Measurements from ENCODE around the gene PCNX3.

The PCNX3 gene

GRCh38 chr11:65613091-65613928 lies 2.3 kb upstream of the PCNX3 start:
- H3K27me3 ChIP-seq (ENCODE audit: low read depth) = no peaks in the 10 kb centered on the region
- no peaks in the 10 kb centered on the region for H3K9me3 ChIP-seq
- in situ Hi-C loops (cut with MboI; ENCODE audit: low sequenced_read_pairs) = no loop called here
- peak overlapping the region; percentile 86 for H3K4me3 ChIP-seq
- DNase-seq (ENCODE audit: low spot score in 2 of 2) = peak in 1 of 2 experiments; percentile 36
- H3K4me1 ChIP-seq = peaks cover 9% of the 10 kb centered on the region
- peaks cover 17% of the 10 kb centered on the region for H3K36me3 ChIP-seq (replicated peaks)

DNA sequence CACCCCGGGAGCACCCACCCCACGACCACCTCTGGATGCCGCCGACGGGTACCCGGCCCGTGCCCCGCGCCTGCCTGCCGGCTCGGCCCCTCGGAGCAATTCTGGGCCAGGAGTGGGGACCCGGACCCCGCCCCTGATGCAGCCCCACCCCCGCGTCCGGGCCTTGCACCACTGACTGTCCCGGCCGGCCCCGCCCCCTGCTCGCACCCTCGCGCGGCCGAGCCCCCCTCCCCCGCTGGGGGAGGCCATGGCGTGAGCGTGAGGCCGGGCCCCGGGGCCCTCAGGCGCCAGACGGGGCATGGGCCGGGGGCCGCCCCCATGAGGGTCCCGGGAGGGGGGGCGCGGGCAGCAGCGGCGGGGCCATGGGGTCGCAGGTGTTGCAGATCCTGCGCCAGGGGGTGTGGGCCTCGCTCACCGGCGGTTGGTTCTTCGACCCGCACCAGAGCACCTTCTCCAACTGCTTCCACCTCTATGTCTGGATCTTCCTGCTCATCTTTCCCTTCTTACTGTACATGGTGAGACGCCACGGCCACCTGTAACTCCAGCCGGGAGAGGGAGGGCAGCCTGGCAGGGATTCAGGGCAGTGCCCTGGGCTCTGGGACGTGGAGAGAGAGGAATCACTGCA lies 486 bp downstream of the PCNX3 start:
- in situ Hi-C loops (cut with MboI; ENCODE audit: low sequenced_read_pairs) = no loop called here
- peak in 1 of 2 experiments; percentile 76 for DNase-seq (ENCODE audit: low spot score in 2 of 2)
- H3K36me3 ChIP-seq (replicated peaks) = peaks cover 41% of the 10 kb centered on the region
- H3K4me3 ChIP-seq = peak overlapping the region; percentile 86
- H3K9me3 ChIP-seq = no peaks in the 10 kb centered on the region
- peaks cover 9% of the 10 kb centered on the region for H3K4me1 ChIP-seq
- no peaks in the 10 kb centered on the region for H3K27me3 ChIP-seq (ENCODE audit: low read depth)

- no peaks in the 10 kb centered on the region for H3K27me3 ChIP-seq (ENCODE audit: low read depth)
- DNase-seq (ENCODE audit: low spot score in 2 of 2) = no peak
- no peaks in the 10 kb centered on the region for H3K9me3 ChIP-seq
- in situ Hi-C loops (cut with MboI; ENCODE audit: low sequenced_read_pairs) = no loop called here
- peaks cover 45% of the 10 kb centered on the region for H3K36me3 ChIP-seq (replicated peaks)
- peak overlapping the region; percentile 86 for H3K4me3 ChIP-seq
- peaks cover 9% of the 10 kb centered on the region for H3K4me1 ChIP-seq
Observed at GRCh38 chr11:65616575-65617001, 1.0 kb downstream of the PCNX3 start.

DNA sequence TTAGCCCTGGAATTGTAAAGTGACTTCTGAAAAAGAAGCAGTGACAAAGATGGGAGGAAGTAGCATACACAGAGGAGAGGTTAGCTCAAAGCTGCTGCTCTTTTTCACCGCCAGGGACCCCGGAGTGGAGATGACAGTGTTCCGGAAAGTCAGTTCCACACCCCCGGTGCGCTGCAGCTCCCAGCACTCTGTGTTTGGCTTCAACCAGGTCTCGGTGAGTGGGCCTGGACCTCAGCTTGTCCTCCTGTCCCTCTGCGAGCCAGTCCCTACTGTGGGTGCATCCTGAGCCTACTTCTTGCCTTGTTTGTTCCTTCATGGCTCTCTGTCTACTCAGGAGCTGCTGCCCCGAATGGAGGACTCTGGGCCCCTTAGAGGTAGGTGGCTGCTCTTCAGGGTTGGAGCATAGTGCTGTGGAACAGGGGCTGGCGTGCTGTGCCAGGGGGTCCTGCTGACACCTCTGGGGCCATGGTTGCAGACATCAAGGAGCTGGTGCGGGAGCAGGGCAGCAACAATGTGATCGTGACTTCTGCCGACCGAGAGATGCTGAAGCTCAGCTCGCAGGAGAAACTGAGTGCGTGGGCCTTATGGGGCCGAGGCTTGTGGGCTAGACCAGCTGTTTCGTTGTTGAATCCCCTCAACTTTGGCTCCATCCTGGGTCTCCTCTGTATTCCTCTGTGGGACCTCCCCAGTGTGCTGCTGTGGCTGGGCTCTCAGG lies 1.7 kb downstream of the PCNX3 start:
- no peak for DNase-seq (ENCODE audit: low spot score in 2 of 2)
- no peaks in the 10 kb centered on the region for H3K9me3 ChIP-seq
- in situ Hi-C loops (cut with MboI; ENCODE audit: low sequenced_read_pairs) = no loop called here
- peaks cover 47% of the 10 kb centered on the region for H3K36me3 ChIP-seq (replicated peaks)
- no peaks in the 10 kb centered on the region for H3K27me3 ChIP-seq (ENCODE audit: low read depth)
- H3K4me1 ChIP-seq = peaks cover 5% of the 10 kb centered on the region; the same call in 1 of the 2 replicates
- H3K4me3 ChIP-seq = peak overlapping the region; percentile 86

DNA sequence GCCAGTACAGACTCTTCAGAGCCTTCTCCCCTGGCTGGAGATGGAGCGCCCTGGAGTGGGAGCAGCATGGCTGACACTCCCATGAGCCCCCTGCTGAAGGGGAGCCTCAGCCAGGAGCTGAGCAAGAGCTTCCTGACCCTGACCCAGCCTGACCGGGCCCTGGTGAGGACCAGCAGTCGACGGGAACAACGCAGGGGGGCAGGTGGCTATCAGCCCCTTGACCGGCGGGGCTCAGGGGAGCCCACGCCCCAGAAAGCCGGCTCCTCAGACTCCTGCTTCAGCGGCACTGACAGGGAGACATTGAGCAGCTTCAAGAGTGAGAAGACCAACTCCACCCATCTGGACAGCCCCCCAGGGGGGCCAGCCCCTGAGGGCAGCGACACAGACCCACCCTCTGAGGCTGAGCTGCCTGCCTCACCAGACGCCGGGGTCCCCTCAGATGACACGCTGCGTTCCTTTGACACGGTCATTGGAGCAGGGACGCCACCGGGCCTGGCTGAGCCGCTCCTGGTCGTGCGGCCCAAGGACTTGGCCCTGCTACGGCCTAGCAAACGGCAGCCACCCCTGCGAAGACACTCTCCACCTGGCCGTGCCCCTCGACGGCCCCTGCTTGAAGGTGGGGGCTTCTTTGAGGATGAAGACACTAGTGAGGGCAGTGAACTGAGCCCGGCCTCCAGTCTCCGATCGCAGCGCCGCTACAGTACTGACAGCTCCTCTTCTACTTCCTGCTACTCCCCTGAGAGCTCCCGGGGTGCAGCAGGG lies 2.6 kb downstream of the PCNX3 start:
- Histone ChIP-seq H3K36me3 (replicated peaks) (peaks cover 51% of the 10 kb centered on the region), H3K4me3 (no peak overlapping the region), H3K4me1 (peaks cover 3% of the 10 kb centered on the region; the same call in 1 of the 2 replicates), H3K9me3 (no peaks in the 10 kb centered on the region), H3K27me3 (ENCODE audit: low read depth) (no peaks in the 10 kb centered on the region)
- no peak for DNase-seq (ENCODE audit: low spot score in 2 of 2)
- in situ Hi-C loops (cut with MboI; ENCODE audit: low sequenced_read_pairs) = no loop called here

DNA sequence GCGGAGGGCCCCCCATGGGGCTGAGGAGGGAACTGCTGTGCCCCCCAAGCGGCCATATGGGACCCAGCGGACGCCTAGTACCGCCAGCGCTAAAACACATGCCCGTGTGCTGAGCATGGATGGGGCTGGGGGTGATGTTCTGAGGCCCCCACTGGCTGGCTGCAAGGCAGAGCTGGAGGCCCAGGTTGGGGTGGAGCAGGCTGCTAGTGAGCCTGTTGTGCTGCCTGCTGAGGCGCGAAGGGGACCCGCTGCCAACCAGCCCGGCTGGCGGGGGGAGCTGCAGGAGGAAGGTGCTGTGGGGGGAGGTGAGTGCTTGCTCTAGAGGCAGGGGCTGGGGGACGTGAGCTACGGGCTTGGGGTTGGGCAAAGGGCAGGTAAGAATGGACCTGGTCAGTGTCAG lies 3.2 kb downstream of the PCNX3 start:
- no peaks in the 10 kb centered on the region for H3K27me3 ChIP-seq (ENCODE audit: low read depth)
- in situ Hi-C loops (cut with MboI; ENCODE audit: low sequenced_read_pairs) = no loop called here
- H3K36me3 ChIP-seq (replicated peaks) = peaks cover 57% of the 10 kb centered on the region
- 0 out of 2 replicates have a peak, but pooled peaks cover 2% of the 10 kb centered on the region for H3K4me1 ChIP-seq
- DNase-seq (ENCODE audit: low spot score in 2 of 2) = no peak
- H3K4me3 ChIP-seq = no peak overlapping the region
- no peaks in the 10 kb centered on the region for H3K9me3 ChIP-seq

DNA sequence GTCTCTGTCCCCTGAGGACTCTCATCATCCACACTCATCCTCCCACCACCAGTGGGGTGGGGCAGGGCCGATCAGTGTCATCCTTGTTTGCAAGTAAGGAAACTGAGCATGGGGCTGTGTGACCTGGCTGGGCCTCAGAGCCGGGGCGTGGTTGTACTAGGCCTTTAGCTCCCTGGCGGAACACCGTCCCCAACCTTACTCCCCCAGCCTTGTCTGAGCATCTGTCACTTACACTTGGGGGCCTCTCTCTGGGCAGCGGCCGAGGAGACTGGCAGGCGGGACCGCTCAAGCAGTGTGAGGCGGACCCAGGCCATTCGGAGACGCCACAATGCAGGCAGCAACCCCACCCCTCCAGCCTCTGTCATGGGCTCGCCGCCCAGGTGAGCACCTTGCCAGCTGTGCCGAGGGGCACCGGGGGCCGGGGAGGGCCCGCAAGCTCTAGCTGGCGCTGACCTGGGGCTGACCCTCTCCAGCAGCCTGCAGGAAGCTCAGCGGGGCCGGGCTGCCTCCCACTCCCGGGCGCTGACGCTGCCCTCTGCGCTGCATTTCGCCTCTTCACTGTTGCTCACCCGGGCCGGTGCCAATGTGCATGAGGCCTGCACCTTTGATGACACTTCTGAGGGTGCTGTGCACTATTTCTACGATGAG lies 3.8 kb downstream of the PCNX3 start:
- H3K27me3 ChIP-seq (ENCODE audit: low read depth) = no peaks in the 10 kb centered on the region
- no peak for DNase-seq (ENCODE audit: low spot score in 2 of 2)
- in situ Hi-C loops (cut with MboI; ENCODE audit: low sequenced_read_pairs) = no loop called here
- H3K36me3 ChIP-seq (replicated peaks) = peaks cover 63% of the 10 kb centered on the region
- H3K4me3 ChIP-seq = no peak overlapping the region
- 0 out of 2 replicates have a peak, but pooled peaks cover 2% of the 10 kb centered on the region for H3K4me1 ChIP-seq
- no peaks in the 10 kb centered on the region for H3K9me3 ChIP-seq

GRCh38 chr11:65620666-65621065 lies 5.1 kb downstream of the PCNX3 start:
- Histone ChIP-seq H3K36me3 (replicated peaks) (peaks cover 67% of the 10 kb centered on the region), H3K4me3 (no peak overlapping the region), H3K4me1 (0 out of 2 replicates have a peak, but pooled peaks cover 2% of the 10 kb centered on the region), H3K9me3 (no peaks in the 10 kb centered on the region), H3K27me3 (ENCODE audit: low read depth) (no peaks in the 10 kb centered on the region)
- DNase-seq (ENCODE audit: low spot score in 2 of 2) = no peak
- in situ Hi-C loops (cut with MboI; ENCODE audit: low sequenced_read_pairs) = no loop called here

DNA sequence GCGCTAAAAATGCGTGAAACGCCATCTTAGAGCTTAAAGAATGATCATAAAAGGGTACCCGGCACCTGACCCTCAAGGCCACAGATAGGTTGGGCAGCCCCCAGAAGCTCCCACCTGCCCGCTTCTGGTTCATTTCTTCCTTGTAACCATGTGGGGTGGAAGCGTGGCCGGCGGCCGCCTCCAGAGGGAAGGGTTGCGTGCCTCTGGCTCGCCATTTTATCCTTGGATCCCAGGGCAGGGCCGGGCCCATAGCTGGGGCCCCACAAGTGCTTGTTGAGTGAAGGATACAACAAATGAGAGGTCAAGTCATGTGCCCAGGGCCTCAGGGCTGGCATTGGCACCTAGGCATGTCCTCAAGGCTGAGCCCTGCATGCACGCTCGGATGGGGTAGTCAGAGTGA lies 5.9 kb downstream of the PCNX3 start:
- in situ Hi-C loops (cut with MboI; ENCODE audit: low sequenced_read_pairs) = no loop called here
- Histone ChIP-seq H3K4me3 (no peak overlapping the region), H3K36me3 (replicated peaks) (peaks cover 73% of the 10 kb centered on the region), H3K9me3 (no peaks in the 10 kb centered on the region), H3K4me1 (0 out of 2 replicates have a peak, but pooled peaks cover 2% of the 10 kb centered on the region), H3K27me3 (ENCODE audit: low read depth) (no peaks in the 10 kb centered on the region)
- no peak for DNase-seq (ENCODE audit: low spot score in 2 of 2)

DNA sequence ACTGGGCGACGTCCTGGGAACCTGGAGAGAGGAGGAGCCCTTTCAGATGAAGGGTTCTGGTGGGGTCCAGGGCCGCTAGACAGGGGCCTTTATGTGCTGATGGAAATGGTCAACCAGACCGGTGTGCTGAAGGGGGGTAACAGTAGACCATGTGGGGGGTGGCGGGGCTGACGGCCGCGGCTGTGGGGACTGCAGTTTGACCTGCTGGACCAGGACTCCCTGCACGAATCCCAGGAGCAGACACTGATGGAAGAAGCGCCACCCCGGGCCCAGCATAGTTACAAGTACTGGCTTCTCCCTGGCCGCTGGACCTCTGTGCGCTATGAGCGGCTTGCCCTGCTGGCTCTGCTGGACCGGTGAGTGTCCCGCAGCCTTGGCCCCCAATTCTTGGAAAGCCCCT lies 6.4 kb downstream of the PCNX3 start:
- Histone ChIP-seq H3K36me3 (replicated peaks) (peaks cover 75% of the 10 kb centered on the region), H3K9me3 (no peaks in the 10 kb centered on the region), H3K4me1 (no peaks in the 10 kb centered on the region), H3K27me3 (ENCODE audit: low read depth) (no peaks in the 10 kb centered on the region), H3K4me3 (no peak overlapping the region)
- no peak for DNase-seq (ENCODE audit: low spot score in 2 of 2)
- in situ Hi-C loops (cut with MboI; ENCODE audit: low sequenced_read_pairs) = no loop called here

GRCh38 chr11:65623177-65623576 lies 7.6 kb downstream of the PCNX3 start:
- H3K4me1 ChIP-seq = no peaks in the 10 kb centered on the region
- no peak for DNase-seq (ENCODE audit: low spot score in 2 of 2)
- in situ Hi-C loops (cut with MboI; ENCODE audit: low sequenced_read_pairs) = no loop called here
- H3K27me3 ChIP-seq (ENCODE audit: low read depth) = no peaks in the 10 kb centered on the region
- H3K4me3 ChIP-seq = no peak overlapping the region
- H3K36me3 ChIP-seq (replicated peaks) = peaks cover 76% of the 10 kb centered on the region
- no peaks in the 10 kb centered on the region for H3K9me3 ChIP-seq

GRCh38 chr11:65623852-65624616 lies 8.5 kb downstream of the PCNX3 start:
- Histone ChIP-seq H3K4me1 (no peaks in the 10 kb centered on the region), H3K36me3 (replicated peaks) (peaks cover 73% of the 10 kb centered on the region), H3K4me3 (no peak overlapping the region), H3K9me3 (no peaks in the 10 kb centered on the region), H3K27me3 (ENCODE audit: low read depth) (no peaks in the 10 kb centered on the region)
- in situ Hi-C loops (cut with MboI; ENCODE audit: low sequenced_read_pairs) = no loop called here
- no peak for DNase-seq (ENCODE audit: low spot score in 2 of 2)
